HL-60 (cell line): ENCODE measurements around the gene INPP5J.

ENCODE experiments used
- DNase-seq, 2 experiments: peaks; one replicate each; pipeline ENCODE4 v3.0.0-alpha.2; 2010 to 2020; ENCODE audit warnings: low read depth in 1 of 2, low spot score in 1 of 2
- H3K27ac ChIP-seq: fragments of 250-450 bp; sonication (Bioruptor Pico); replicated peaks from 2 replicates; pipeline ENCODE4 v1.5.1; 2020; ENCODE audit warnings: mild to moderate bottlenecking, moderate library complexity
- H3K27me3 ChIP-seq: fragments of 250-450 bp; sonication (Bioruptor Pico); 2 replicates; pipeline ENCODE4 v1.5.1; 2021; ENCODE audit warnings: mild to moderate bottlenecking, moderate library complexity; ENCODE audit not compliant: insufficient read depth, poor library complexity, severe bottlenecking
- H3K4me3 ChIP-seq: replicated peaks from 2 replicates; pipeline ENCODE4 v1.5.1; 2011; ENCODE audit warnings: mild to moderate bottlenecking, control low read depth, low read length; ENCODE audit not compliant: insufficient read depth
- CTCF ChIP-seq: IDR thresholded peaks from one replicate; pipeline ENCODE4 v1.5.1; 2011; ENCODE audit warnings: low read length, control low read depth, inconsistent platforms; ENCODE audit not compliant: insufficient read depth
- GABPA ChIP-seq: IDR thresholded peaks from 2 replicates; pipeline ENCODE4 v1.6.1; 2012; ENCODE audit warnings: low read depth
- POLR2AphosphoS5 ChIP-seq: IDR thresholded peaks from 2 replicates; pipeline ENCODE4 v1.6.1; 2012; ENCODE audit warnings: low read depth
- REST ChIP-seq: IDR thresholded peaks from 2 replicates; pipeline ENCODE4 v1.6.1; 2012; ENCODE audit warnings: low read depth; ENCODE audit not compliant: insufficient replicate concordance
- SPI1 ChIP-seq: IDR thresholded peaks from 2 replicates; pipeline ENCODE4 v1.6.1; 2012; ENCODE audit warnings: low read depth, mild to moderate bottlenecking, borderline replicate concordance

The INPP5J gene

GRCh38 chr22:31151872-31152271 lies 29.1 kb downstream of the INPP5J start:
- no peak for TF ChIP-seq SPI1
- TF ChIP-seq REST = no peak
- TF ChIP-seq CTCF = no peak
- TF ChIP-seq GABPA = no peak
- TF ChIP-seq POLR2AphosphoS5 = no peak
- H3K27me3 ChIP-seq = no peaks in the 10 kb centered on the region
- no peak overlapping the region for H3K4me3 ChIP-seq
- no peak for DNase-seq
- no peak overlapping the region for H3K27ac ChIP-seq

- Histone ChIP-seq H3K27me3 (no peaks in the 10 kb centered on the region), H3K27ac (no peak overlapping the region), H3K4me3 (no peak overlapping the region)
- no peak for DNase-seq
- TF ChIP-seq POLR2AphosphoS5 (no peak), GABPA (no peak), CTCF (no peak), REST (no peak)
Measured at GRCh38 chr22:31153357-31153756, 30.6 kb downstream of the INPP5J start.

GRCh38 chr22:31154975-31155374 lies 32.2 kb downstream of the INPP5J start:
- DNase-seq = no peak
- TF ChIP-seq REST = no peak
- TF ChIP-seq GABPA = no peak
- no peak for TF ChIP-seq SPI1
- TF ChIP-seq CTCF = no peak
- no peak for TF ChIP-seq POLR2AphosphoS5
- no peaks in the 10 kb centered on the region for H3K27me3 ChIP-seq
- H3K27ac ChIP-seq = no peak overlapping the region
- H3K4me3 ChIP-seq = no peak overlapping the region
